ENCODE measurements around the gene NOB1.
"Not testable (repeated sequence)": the region's sequence is repeated elsewhere in the genome, so short reads cannot be mapped to it uniquely, and the experiment has no call there.

NOB1 gene

GRCh38 chr16:69757375-69757774 lies 2.6 kb upstream of the NOB1 start:
- DNase-seq, result not testable (repeated sequence)

GRCh38 chr16:69756705-69757104 lies 2.0 kb upstream of the NOB1 start:
- no peak for DNase-seq

- DNase-seq, result no peak
These were observed 620 bp downstream of the NOB1 start for GRCh38 chr16:69754143-69754468.

- no peak for DNase-seq
These were observed 5.9 kb downstream of the NOB1 start for GRCh38 chr16:69748694-69749345.

GRCh38 chr16:69747115-69747514 lies 7.6 kb downstream of the NOB1 start:
- no peak for DNase-seq

- no peak for DNase-seq
These were observed 8.8 kb downstream of the NOB1 start for GRCh38 chr16:69745959-69746358.

GRCh38 chr16:69745232-69745612 lies 9.5 kb downstream of the NOB1 start:
- DNase-seq, result no peak

- DNase-seq, result no peak
These were observed 10.1 kb downstream of the NOB1 start for GRCh38 chr16:69744363-69745231.

GRCh38 chr16:69741951-69742904 lies 12.5 kb downstream of the NOB1 start:
- DNase-seq, result no peak

- no peak for DNase-seq
These were observed 13.2 kb downstream of the NOB1 start for GRCh38 chr16:69741519-69741918.

- DNase-seq, result no peak
These were observed 22.6 kb downstream of the NOB1 start for GRCh38 chr16:69732101-69732500.

- DNase-seq, result not testable (repeated sequence)
These were observed 23.4 kb downstream of the NOB1 start for GRCh38 chr16:69731280-69731679.

- not testable (repeated sequence) for DNase-seq
These were observed 25.7 kb downstream of the NOB1 start for GRCh38 chr16:69729030-69729429.

- DNase-seq, result peak; percentile 6
These were observed 26.8 kb downstream of the NOB1 start for GRCh38 chr16:69727916-69728270.

- DNase-seq, result peak; percentile 92
These were observed 28.2 kb downstream of the NOB1 start, which contains the start of gene NQO1 for GRCh38 chr16:69726313-69727060. Gene NQO1 (minus strand): TSS chr16:69726560. CDS start chr16:69726439, 121 bp downstream.

- DNase-seq, result no peak
These were observed 29.0 kb downstream of the NOB1 start for GRCh38 chr16:69725480-69726312.

GRCh38 chr16:69724981-69725479 lies 29.7 kb downstream of the NOB1 start:
- no peak for DNase-seq

GRCh38 chr16:69724414-69724873 lies 30.3 kb downstream of the NOB1 start:
- DNase-seq, result no peak

GRCh38 chr16:69721441-69721957 lies 33.2 kb downstream of the NOB1 start:
- DNase-seq, result no peak

GRCh38 chr16:69720822-69721430 lies 33.8 kb downstream of the NOB1 start:
- DNase-seq, result no peak

Measured in NCI-H1092 treated with DMSO at 0.1 percent for 48 hours (cell line).